Testis (tissue), 3 donors: ENCODE results near the gene PEPD. TPM values are rescaled to one million over a fixed set of nuclear protein-coding genes. Genes with fewer than 3 reads are reported as not detected.
"Not testable (repeated sequence)": the region's sequence is repeated elsewhere in the genome, so short reads cannot be mapped to it uniquely, and the experiment has no call there.

Experiments
- DNase-seq: peaks from one replicate; pipeline ENCODE4 v3.0.0-alpha.2; 2019
- H3K27ac ChIP-seq, 2 donors: fragments of 200-600 bp; sonication (generic); one replicate each; pipeline ENCODE4 v1.5.1; 2019
- H3K27me3 ChIP-seq: fragments of 200-600 bp; sonication (generic); one replicate; pipeline ENCODE4 v1.5.1; 2019
- H3K36me3 ChIP-seq: fragments of 200-600 bp; sonication (generic); one replicate; pipeline ENCODE4 v1.5.1; 2017; ENCODE audit warnings: low read depth; ENCODE audit errors: missing control alignments
- H3K4me1 ChIP-seq: fragments of 200-600 bp; sonication (generic); one replicate; pipeline ENCODE4 v1.5.1; 2019
- H3K4me3 ChIP-seq, 2 donors: fragments of 200-600 bp; sonication (generic); one replicate each; pipeline ENCODE4 v1.5.1; 2017 to 2019
- H3K9me3 ChIP-seq: fragments of 200-600 bp; sonication (generic); one replicate; pipeline ENCODE4 v1.5.1; 2017
- POLR2A ChIP-seq: fragments of 450-650 bp; IDR thresholded peaks from one replicate; pipeline ENCODE4 v1.6.1; 2017; ENCODE audit warnings: antibody characterized with exemption, mild to moderate bottlenecking, moderate library complexity
- WGBS, 2 donors: methylation state at CpG; one replicate each; pipeline ENCODE4 v1.1.5; 2018; 5-methylcytosine and 5-hydroxymethylcytosine counted together
- intact Hi-C: fragments of 100-400 bp; cut with DNase I; formaldehyde crosslinking; loops from one replicate; pipeline ENCODE4 v1.15.1; 2023; ENCODE audit warnings: low total_unique reads
- polyA plus RNA-seq: library from polyadenylated mRNA; stranded (reverse); fragments of 350-450 nt; fragmentation: Illumina TruSeq; extraction: RNeasy Lipid Tissue Mini Kit (QIAGEN cat#74804); gene quantifications from one replicate; pipeline ENCODE4 v1.2.3, GENCODE V29; 2014; ENCODE audit warnings: low read depth, low replicate concordance; ENCODE audit not compliant: insufficient read depth
- total RNA-seq, 2 donors: library from RNA; depleted of rRNA; stranded (reverse); fragments of >200 nt; gene quantifications; one replicate each; pipeline ENCODE4 v1.2.3, GENCODE V29; 2016
- TF ChIP-seq, protein P1 (sequence below), 3 experiments: fragments of 450-650 bp in 2 of 3; fragments of 200-600 bp in 1 of 3; sonication (generic) in 1 of 3; IDR thresholded peaks; one replicate each; pipeline ENCODE4 v1.5.1; 2016 to 2019; ENCODE audit warnings: antibody characterized with exemption in 3 of 3, mild to moderate bottlenecking in 2 of 3, moderate library complexity in 1 of 3

PEPD gene
- total and polyA plus RNA-seq, 3 donors from 2014 or later: 51.1 to 87.9 (median 58.0) TPM

DNA sequence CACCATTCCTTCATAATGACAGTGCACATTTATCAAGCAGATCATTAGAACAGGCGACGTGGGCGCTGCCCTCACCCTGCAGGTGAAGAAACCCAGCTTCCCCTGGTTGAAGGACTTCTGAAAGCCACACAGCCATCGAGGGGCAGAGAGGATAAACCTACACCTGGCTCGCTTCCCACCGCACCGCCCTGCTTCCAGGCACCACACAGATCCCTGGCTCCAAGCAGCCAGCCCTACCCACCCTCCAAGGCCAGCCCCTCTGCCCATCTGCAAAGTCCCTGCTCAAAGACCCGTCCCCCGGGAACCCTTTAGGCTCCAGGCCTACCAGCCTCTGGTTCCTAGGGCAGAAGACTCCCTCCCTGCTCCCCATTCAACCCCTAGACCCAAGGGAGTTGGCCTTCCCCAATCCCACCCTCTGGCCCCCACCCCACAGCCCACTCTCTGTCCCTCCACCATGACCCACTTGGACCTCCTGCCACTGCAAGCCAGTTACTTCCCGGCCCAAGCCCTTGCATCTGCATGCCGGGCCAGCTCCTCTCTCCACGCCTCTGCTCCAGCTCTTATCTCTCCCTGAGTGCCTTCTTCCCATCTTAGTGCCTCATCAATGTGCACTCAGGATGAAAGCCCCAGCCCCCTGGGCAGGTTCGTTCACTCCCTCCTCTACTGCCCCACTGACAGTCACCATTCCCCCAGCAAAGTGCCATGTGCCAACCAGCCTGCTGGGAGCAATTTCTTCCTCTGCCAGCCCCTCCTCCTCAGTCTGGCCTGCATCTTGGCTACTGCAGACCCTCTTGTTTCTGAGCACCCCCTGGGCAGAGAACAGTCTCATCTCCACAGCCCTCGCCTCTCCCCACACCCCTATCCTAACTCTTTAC lies 28.0 kb downstream of the PEPD start:
- H3K27ac ChIP-seq: no peak overlapping the region
- H3K36me3 ChIP-seq: no peaks in the 10 kb centered on the region
- no peak overlapping the region for H3K4me3 ChIP-seq
- H3K9me3 ChIP-seq: no peaks in the 10 kb centered on the region
- intact Hi-C loops: no loop called here
- TF ChIP-seq, protein P1, sequence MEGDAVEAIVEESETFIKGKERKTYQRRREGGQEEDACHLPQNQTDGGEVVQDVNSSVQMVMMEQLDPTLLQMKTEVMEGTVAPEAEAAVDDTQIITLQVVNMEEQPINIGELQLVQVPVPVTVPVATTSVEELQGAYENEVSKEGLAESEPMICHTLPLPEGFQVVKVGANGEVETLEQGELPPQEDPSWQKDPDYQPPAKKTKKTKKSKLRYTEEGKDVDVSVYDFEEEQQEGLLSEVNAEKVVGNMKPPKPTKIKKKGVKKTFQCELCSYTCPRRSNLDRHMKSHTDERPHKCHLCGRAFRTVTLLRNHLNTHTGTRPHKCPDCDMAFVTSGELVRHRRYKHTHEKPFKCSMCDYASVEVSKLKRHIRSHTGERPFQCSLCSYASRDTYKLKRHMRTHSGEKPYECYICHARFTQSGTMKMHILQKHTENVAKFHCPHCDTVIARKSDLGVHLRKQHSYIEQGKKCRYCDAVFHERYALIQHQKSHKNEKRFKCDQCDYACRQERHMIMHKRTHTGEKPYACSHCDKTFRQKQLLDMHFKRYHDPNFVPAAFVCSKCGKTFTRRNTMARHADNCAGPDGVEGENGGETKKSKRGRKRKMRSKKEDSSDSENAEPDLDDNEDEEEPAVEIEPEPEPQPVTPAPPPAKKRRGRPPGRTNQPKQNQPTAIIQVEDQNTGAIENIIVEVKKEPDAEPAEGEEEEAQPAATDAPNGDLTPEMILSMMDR (IDR thresholded peaks at IDR 0.05): no peak
- no peak for TF ChIP-seq POLR2A
- no peaks in the 10 kb centered on the region for H3K27me3 ChIP-seq
- DNase-seq: no peak
- peaks cover 8% of the 10 kb centered on the region for H3K4me1 ChIP-seq
- WGBS, 2 donors: 90 to 94% methylated on average over 11 to 14 of the region's 14 CpGs

DNA sequence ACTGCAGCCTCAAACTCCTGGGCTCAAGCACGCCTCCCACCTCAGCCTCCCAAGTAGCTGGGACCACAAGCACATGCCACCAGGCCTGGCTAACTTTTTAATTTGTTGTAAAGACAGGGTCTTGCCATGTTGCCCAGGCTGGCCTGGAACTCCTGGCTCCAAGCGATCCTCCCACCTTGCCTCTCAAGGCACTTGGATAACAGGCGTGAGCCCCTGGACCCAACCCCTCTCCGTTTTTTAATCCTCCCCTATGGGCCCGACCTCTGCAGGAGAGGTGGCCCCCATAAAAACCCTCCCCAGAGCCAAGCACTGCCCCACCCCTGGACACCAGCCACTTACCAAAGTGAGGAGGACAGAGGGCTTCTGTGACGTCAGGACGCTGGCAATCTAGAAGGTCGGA lies 28.6 kb downstream of the PEPD start:
- Histone ChIP-seq H3K36me3 (no peaks in the 10 kb centered on the region), H3K27me3 (no peaks in the 10 kb centered on the region), H3K9me3 (no peaks in the 10 kb centered on the region), H3K4me1 (peaks cover 8% of the 10 kb centered on the region), H3K4me3 (no peak overlapping the region), H3K27ac (no peak overlapping the region)
- intact Hi-C loops: no loop called here
- TF ChIP-seq, protein P1 (IDR thresholded peaks at IDR 0.05): no peak
- TF ChIP-seq POLR2A: no peak
- DNase-seq: no peak
- 92 to 94% methylated on average over 6 to 8 of the region's 8 CpGs for WGBS, 2 donors

DNA sequence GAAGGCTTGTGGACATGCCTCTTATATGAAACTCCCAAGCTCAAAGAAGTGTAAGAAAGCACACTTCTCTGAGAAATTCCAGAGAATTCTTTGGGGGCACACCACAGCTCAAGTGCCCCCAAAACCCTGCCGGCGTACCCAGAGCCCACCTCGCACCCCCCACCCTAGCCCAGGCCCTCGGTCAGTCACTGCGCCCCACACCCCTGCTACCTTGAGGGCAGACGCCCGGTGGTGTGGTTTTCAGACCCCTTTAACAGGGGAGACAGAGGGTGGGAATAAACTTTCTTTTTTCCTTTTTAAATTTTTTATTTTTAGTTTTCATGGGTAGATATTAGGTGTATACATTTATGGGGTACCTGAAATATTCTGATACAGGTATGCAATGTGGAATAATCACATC lies 29.5 kb downstream of the PEPD start:
- DNase-seq: no peak
- no peak for TF ChIP-seq POLR2A
- Histone ChIP-seq H3K27ac (no peak overlapping the region), H3K36me3 (no peaks in the 10 kb centered on the region), H3K4me3 (no peak overlapping the region), H3K9me3 (no peaks in the 10 kb centered on the region), H3K4me1 (peaks cover 8% of the 10 kb centered on the region), H3K27me3 (no peaks in the 10 kb centered on the region)
- WGBS, 2 donors: 97 to 98% methylated on average over 7 of the region's 7 CpGs
- intact Hi-C loops: no loop called here

DNA sequence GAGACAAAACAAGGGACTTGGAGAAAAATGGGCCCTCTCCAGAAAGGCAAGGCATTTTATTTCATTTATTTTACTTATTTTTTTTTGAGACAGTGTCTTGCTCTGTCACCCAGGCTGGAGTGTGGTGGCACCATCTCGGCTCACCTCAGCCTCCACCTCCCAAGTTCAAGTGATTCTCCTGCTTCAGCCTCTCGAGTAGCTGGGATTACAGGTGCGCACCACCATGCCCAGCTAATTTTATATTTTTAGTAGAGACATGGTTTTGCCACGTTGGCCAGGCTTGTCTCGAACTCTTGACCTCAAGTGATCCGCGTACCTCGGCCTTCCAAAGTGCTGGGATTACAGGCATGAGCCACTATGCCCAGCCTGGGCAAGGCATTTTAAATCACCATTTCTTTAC lies 31.0 kb downstream of the PEPD start:
- H3K36me3 ChIP-seq, H3K4me3 ChIP-seq, DNase-seq, H3K27ac ChIP-seq, H3K9me3 ChIP-seq, H3K27me3 ChIP-seq, H3K4me1 ChIP-seq, intact Hi-C loops: not testable (repeated sequence)
- WGBS, 2 donors: 95% methylated on average over 8 of the region's 8 CpGs

DNA sequence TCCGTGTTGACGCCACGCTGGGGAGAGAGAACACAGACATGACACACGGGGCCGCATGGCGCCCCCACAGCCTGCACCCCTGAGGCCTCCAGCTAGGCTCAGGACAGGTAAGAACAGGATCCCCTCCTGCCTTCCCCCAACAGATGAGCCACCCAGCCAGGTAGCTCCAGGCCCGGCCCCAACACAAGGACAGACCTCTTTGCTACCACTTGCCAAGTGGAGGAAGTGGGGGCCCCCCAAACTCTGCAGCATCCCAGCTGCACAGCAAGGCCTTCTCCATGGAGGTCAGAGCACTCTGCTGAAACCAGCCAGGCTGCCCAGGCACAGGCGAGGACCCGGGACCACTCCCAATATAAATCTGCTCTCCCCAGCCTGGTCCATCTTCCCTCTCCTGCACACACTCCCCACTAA lies 31.5 kb downstream of the PEPD start:
- H3K9me3 ChIP-seq: no peaks in the 10 kb centered on the region
- H3K4me3 ChIP-seq: no peak overlapping the region
- 82 to 84% methylated on average over 4 to 9 of the region's 9 CpGs for WGBS, 2 donors
- intact Hi-C loops: no loop called here
- H3K4me1 ChIP-seq: no peaks in the 10 kb centered on the region
- H3K36me3 ChIP-seq: no peaks in the 10 kb centered on the region
- no peak overlapping the region for H3K27ac ChIP-seq
- TF ChIP-seq, protein P1 (IDR thresholded peaks at IDR 0.05): no peak
- no peak for TF ChIP-seq POLR2A
- DNase-seq: no peak
- no peaks in the 10 kb centered on the region for H3K27me3 ChIP-seq

DNA sequence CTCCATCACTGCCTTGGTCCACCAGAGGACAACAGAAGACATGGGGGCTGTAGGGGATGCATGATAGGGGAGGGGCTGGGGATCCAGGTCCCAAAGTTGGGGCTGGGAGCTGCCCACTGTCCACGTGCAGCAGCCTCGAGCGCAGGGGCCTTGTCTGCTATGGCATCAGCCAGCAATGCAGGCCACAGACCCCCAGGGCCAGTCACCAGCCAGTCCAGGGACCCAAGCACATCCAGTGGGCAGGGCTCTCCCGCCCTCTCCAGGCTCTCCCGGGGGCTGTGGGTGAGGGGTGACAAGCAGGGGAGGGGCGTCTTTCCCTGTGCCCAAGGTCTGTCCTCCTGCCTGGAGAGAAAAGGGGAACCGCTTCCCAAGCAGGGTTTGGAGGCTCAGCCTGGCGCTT lies 32.8 kb downstream of the PEPD start:
- no peak for TF ChIP-seq POLR2A
- TF ChIP-seq, protein P1 (IDR thresholded peaks at IDR 0.05): no peak
- H3K4me3 ChIP-seq: no peak overlapping the region
- no peak overlapping the region for H3K27ac ChIP-seq
- no peak for DNase-seq
- 95 to 97% methylated on average over 7 to 8 of the region's 8 CpGs for WGBS, 2 donors
- no peaks in the 10 kb centered on the region for H3K9me3 ChIP-seq
- no peaks in the 10 kb centered on the region for H3K27me3 ChIP-seq
- H3K36me3 ChIP-seq: no peaks in the 10 kb centered on the region
- H3K4me1 ChIP-seq: no peaks in the 10 kb centered on the region
- intact Hi-C loops: no loop called here
